GM18873 (cell line): ENCODE measurements around the gene DHRS2.
"Not testable (repeated sequence)": the region's sequence is repeated elsewhere in the genome, so short reads cannot be mapped to it uniquely, and the experiment has no call there.

ENCODE experiments used
- ATAC-seq: cut with Tn5 transposase; IDR thresholded peaks from one replicate; pipeline ENCODE4 v1.9.1; 2021; ENCODE audit warnings: mild to moderate bottlenecking, moderate library complexity, moderate number of reproducible peaks; ENCODE audit not compliant: unreplicated experiment, low FRiP score

DHRS2 gene

GRCh38 chr14:23636317-23637211 is at the start of gene DHRS2:
Gene DHRS2 (plus strand): TSS chr14:23636364. CDS start chr14:23638865, 2,501 bp downstream.
- ATAC-seq: no peak

- ATAC-seq: peak; percentile 82
Observed at GRCh38 chr14:23588884-23589598, 47.1 kb upstream of the DHRS2 start.

- no peak for ATAC-seq
Observed at GRCh38 chr14:23589606-23590005, 46.6 kb upstream of the DHRS2 start.

- ATAC-seq: no peak
Observed at GRCh38 chr14:23590198-23590597, 46.0 kb upstream of the DHRS2 start.

GRCh38 chr14:23594191-23594590 is 42.0 kb upstream of the DHRS2 start:
- not testable (repeated sequence) for ATAC-seq

- no peak for ATAC-seq
Observed at GRCh38 chr14:23600322-23600707, 35.8 kb upstream of the DHRS2 start.

GRCh38 chr14:23600806-23601205 is 35.4 kb upstream of the DHRS2 start:
- ATAC-seq: no peak

GRCh38 chr14:23601424-23601823 is 34.7 kb upstream of the DHRS2 start:
- ATAC-seq: no peak

- ATAC-seq: no peak
Observed at GRCh38 chr14:23601845-23602180, 34.4 kb upstream of the DHRS2 start.

- ATAC-seq: no peak
Observed at GRCh38 chr14:23602181-23603095, 33.7 kb upstream of the DHRS2 start.

GRCh38 chr14:23603103-23603502 is 33.1 kb upstream of the DHRS2 start:
- ATAC-seq: no peak

- ATAC-seq: no peak
Observed at GRCh38 chr14:23604148-23604547, 32.0 kb upstream of the DHRS2 start.

- ATAC-seq: no peak
Observed at GRCh38 chr14:23604675-23605170, 31.4 kb upstream of the DHRS2 start.

GRCh38 chr14:23605931-23606585 is 30.1 kb upstream of the DHRS2 start:
- ATAC-seq: peak; percentile 78

GRCh38 chr14:23608454-23608853 is 27.7 kb upstream of the DHRS2 start:
- no peak for ATAC-seq

GRCh38 chr14:23609001-23609400 is 27.2 kb upstream of the DHRS2 start:
- no peak for ATAC-seq

- ATAC-seq: not testable (repeated sequence)
Observed at GRCh38 chr14:23609411-23610089, 26.6 kb upstream of the DHRS2 start.

- ATAC-seq: no peak
Observed at GRCh38 chr14:23610090-23610814, 25.9 kb upstream of the DHRS2 start.

GRCh38 chr14:23610815-23611289 is 25.3 kb upstream of the DHRS2 start:
- ATAC-seq: no peak
